ENCODE results near the gene SPRYD7. TPM values are rescaled to one million over a fixed set of nuclear protein-coding genes. Genes with fewer than 3 reads are reported as not detected.

SPRYD7 gene
- total and polyA plus RNA-seq, 2 of the 13 experiments (the other 11 are each of a cell fraction or from before 2014, with no cell fraction given), result 2.7 to 5.9 TPM

- H3K27me3 ChIP-seq (ENCODE audit: control insufficient read depth in 1 of 2, insufficient read depth in 2 of 2, low read length in 2 of 2), result no peaks in the 10 kb centered on the region
- no peak for ATAC-seq
- H3K9ac ChIP-seq (ENCODE audit: insufficient read depth, low read depth, low read length), result no peak overlapping the region
- H2AFZ ChIP-seq (ENCODE audit: low read length), result no peak overlapping the region
- 93% methylated on average over 3 of the region's 3 CpGs for WGBS (ENCODE audit: low lambda C conversion rate)
- no peaks in the 10 kb centered on the region for H3K9me3 ChIP-seq (ENCODE audit: low read length)
- BruUV-seq (replicated peaks), result no TSS peak
- ChIA-PET POLR2A (no interaction called here), CTCF (ENCODE audit: low intra/inter-chr PET ratio, low total read pairs) (no interaction called here)
- DNase-seq (ENCODE audit: low spot score), result no peak
- no peaks in the 10 kb centered on the region for H3K79me2 ChIP-seq (ENCODE audit: insufficient read depth, low read length)
- no peak overlapping the region for H3K4me2 ChIP-seq (ENCODE audit: low read depth, low read length)
- intact Hi-C loops (cut with micrococcal nuclease; ENCODE audit: unreplicated experiment), result no loop called here
- no peaks in the 10 kb centered on the region for H4K20me1 ChIP-seq (ENCODE audit: insufficient read depth, low read length)
- no peak overlapping the region for H3K4me3 ChIP-seq (replicated peaks in 1 of 3; ENCODE audit: insufficient read depth in 1 of 3, low read depth in 2 of 3, low read length in 3 of 3)
- in situ Hi-C loops (cut with HindIII; ENCODE audit: extremely low pct_ligation_motif_present, low pct_unique_long_range_greater_than_20kb), result no loop called here
- FAIRE-seq, result no peak
- no peaks in the 10 kb centered on the region for H3K4me1 ChIP-seq (ENCODE audit: insufficient read depth, low read length)
- peaks cover 0 to 9% of the 10 kb centered on the region in 2 experiments; a peak in 2 of 5 replicates for H3K36me3 ChIP-seq (replicated peaks in 1 of 2; ENCODE audit: control insufficient read depth in 1 of 2, insufficient read depth in 2 of 2, low read length in 2 of 2)
- no peak overlapping the region for H3K27ac ChIP-seq (ENCODE audit: extremely low read length, insufficient read depth, low read length)
- TF ChIP-seq, protein P1, sequence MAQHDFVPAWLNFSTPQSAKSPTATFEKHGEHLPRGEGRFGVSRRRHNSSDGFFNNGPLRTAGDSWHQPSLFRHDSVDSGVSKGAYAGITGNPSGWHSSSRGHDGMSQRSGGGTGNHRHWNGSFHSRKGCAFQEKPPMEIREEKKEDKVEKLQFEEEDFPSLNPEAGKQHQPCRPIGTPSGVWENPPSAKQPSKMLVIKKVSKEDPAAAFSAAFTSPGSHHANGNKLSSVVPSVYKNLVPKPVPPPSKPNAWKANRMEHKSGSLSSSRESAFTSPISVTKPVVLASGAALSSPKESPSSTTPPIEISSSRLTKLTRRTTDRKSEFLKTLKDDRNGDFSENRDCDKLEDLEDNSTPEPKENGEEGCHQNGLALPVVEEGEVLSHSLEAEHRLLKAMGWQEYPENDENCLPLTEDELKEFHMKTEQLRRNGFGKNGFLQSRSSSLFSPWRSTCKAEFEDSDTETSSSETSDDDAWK (CRISPR knock-in tag; IDR thresholded peaks at IDR 0.05), result no peak
- TF ChIP-seq KAT8 (CRISPR knock-in tag; IDR thresholded peaks at IDR 0.05) (no peak), ZNF296 (CRISPR knock-in tag; conservative IDR thresholded peaks at IDR 0.05) (no peak), ZNF431 (CRISPR knock-in tag; IDR thresholded peaks at IDR 0.05; ENCODE audit: borderline replicate concordance, low read depth) (no peak), NFYB (CRISPR knock-in tag; IDR thresholded peaks at IDR 0.05) (no peak), HNRNPUL1 (IDR thresholded peaks at IDR 0.05; ENCODE audit: low read depth, low read length) (no peak), ZNF138 (CRISPR knock-in tag; IDR thresholded peaks at IDR 0.05; ENCODE audit: low read depth) (no peak), ZNF282 (IDR thresholded peaks at IDR 0.05; ENCODE audit: partially characterized antibody) (no peak), ZNF784 (CRISPR knock-in tag; IDR thresholded peaks at IDR 0.05; ENCODE audit: borderline replicate concordance) (no peak), ZNF44 (CRISPR knock-in tag; IDR thresholded peaks at IDR 0.05) (no peak), MEIS1 (CRISPR knock-in tag; IDR thresholded peaks at IDR 0.05; ENCODE audit: borderline replicate concordance) (no peak), ZNF569 (CRISPR knock-in tag; IDR thresholded peaks at IDR 0.05; ENCODE audit: borderline replicate concordance) (no peak)
- TF ChIP-seq, protein P2, sequence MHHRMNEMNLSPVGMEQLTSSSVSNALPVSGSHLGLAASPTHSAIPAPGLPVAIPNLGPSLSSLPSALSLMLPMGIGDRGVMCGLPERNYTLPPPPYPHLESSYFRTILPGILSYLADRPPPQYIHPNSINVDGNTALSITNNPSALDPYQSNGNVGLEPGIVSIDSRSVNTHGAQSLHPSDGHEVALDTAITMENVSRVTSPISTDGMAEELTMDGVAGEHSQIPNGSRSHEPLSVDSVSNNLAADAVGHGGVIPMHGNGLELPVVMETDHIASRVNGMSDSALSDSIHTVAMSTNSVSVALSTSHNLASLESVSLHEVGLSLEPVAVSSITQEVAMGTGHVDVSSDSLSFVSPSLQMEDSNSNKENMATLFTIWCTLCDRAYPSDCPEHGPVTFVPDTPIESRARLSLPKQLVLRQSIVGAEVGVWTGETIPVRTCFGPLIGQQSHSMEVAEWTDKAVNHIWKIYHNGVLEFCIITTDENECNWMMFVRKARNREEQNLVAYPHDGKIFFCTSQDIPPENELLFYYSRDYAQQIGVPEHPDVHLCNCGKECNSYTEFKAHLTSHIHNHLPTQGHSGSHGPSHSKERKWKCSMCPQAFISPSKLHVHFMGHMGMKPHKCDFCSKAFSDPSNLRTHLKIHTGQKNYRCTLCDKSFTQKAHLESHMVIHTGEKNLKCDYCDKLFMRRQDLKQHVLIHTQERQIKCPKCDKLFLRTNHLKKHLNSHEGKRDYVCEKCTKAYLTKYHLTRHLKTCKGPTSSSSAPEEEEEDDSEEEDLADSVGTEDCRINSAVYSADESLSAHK (CRISPR knock-in tag; IDR thresholded peaks at IDR 0.05; ENCODE audit: borderline replicate concordance), result no peak
- TF ChIP-seq, protein P3, sequence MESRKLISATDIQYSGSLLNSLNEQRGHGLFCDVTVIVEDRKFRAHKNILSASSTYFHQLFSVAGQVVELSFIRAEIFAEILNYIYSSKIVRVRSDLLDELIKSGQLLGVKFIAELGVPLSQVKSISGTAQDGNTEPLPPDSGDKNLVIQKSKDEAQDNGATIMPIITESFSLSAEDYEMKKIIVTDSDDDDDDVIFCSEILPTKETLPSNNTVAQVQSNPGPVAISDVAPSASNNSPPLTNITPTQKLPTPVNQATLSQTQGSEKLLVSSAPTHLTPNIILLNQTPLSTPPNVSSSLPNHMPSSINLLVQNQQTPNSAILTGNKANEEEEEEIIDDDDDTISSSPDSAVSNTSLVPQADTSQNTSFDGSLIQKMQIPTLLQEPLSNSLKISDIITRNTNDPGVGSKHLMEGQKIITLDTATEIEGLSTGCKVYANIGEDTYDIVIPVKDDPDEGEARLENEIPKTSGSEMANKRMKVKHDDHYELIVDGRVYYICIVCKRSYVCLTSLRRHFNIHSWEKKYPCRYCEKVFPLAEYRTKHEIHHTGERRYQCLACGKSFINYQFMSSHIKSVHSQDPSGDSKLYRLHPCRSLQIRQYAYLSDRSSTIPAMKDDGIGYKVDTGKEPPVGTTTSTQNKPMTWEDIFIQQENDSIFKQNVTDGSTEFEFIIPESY (CRISPR knock-in tag; IDR thresholded peaks at IDR 0.05), result no peak
- TF ChIP-seq, protein P4, sequence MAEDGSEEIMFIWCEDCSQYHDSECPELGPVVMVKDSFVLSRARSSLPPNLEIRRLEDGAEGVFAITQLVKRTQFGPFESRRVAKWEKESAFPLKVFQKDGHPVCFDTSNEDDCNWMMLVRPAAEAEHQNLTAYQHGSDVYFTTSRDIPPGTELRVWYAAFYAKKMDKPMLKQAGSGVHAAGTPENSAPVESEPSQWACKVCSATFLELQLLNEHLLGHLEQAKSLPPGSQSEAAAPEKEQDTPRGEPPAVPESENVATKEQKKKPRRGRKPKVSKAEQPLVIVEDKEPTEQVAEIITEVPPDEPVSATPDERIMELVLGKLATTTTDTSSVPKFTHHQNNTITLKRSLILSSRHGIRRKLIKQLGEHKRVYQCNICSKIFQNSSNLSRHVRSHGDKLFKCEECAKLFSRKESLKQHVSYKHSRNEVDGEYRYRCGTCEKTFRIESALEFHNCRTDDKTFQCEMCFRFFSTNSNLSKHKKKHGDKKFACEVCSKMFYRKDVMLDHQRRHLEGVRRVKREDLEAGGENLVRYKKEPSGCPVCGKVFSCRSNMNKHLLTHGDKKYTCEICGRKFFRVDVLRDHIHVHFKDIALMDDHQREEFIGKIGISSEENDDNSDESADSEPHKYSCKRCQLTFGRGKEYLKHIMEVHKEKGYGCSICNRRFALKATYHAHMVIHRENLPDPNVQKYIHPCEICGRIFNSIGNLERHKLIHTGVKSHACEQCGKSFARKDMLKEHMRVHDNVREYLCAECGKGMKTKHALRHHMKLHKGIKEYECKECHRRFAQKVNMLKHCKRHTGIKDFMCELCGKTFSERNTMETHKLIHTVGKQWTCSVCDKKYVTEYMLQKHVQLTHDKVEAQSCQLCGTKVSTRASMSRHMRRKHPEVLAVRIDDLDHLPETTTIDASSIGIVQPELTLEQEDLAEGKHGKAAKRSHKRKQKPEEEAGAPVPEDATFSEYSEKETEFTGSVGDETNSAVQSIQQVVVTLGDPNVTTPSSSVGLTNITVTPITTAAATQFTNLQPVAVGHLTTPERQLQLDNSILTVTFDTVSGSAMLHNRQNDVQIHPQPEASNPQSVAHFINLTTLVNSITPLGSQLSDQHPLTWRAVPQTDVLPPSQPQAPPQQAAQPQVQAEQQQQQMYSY (CRISPR knock-in tag; IDR thresholded peaks at IDR 0.05), result no peak
Measured at GRCh38 chr13:49927755-49928154, 8.4 kb downstream of the SPRYD7 start.
